Renal cortex interstitium (tissue), 15 donors: Measurements from ENCODE around the gene DLX6. TPM values are rescaled to one million over a fixed set of nuclear protein-coding genes. Genes with fewer than 3 reads are reported as not detected.

Source experiments
- DNase-seq, 11 donors: peaks; one replicate each; pipeline ENCODE4 v3.0.0-alpha.2; 2013; ENCODE audit warnings: low read depth in 9 of 11, low spot score in 4 of 11; ENCODE audit errors: extremely low read depth in 1 of 11
- long read RNA-seq, 16 experiments: transcript quantifications; one replicate each; lab custom pipeline, GENCODE V29; 2026
- polyA plus RNA-seq, 3 donors: library from polyadenylated mRNA; unstranded; fragments of 120-200 nt; gene quantifications; one replicate each; pipeline ENCODE4 v1.2.1, GENCODE V29; 2013; ENCODE audit not compliant: insufficient read length in 3 of 3

The DLX6 gene
- not detected for polyA plus RNA-seq
- long read RNA-seq, donor 1: 0 reads
- long read RNA-seq, donor 2: 0 reads
- long read RNA-seq, donor 3: 0 reads
- long read RNA-seq, donor 4: 0 reads
- long read RNA-seq, donor 5: 0 reads
- long read RNA-seq, donor 6: 0 reads
- long read RNA-seq, donor 7: 0 reads
- long read RNA-seq, donor 8: 0 reads
- long read RNA-seq, donor 9: 0 reads
- long read RNA-seq, donor 10: 0 reads
- long read RNA-seq, donor 11: 0 reads
- long read RNA-seq, donor 12: 0 reads
- long read RNA-seq, donor 13: 0 reads
- long read RNA-seq, donor 14: 0 reads
- long read RNA-seq, donor 15: 0 reads
- long read RNA-seq, donor 16: 0 reads

DNA sequence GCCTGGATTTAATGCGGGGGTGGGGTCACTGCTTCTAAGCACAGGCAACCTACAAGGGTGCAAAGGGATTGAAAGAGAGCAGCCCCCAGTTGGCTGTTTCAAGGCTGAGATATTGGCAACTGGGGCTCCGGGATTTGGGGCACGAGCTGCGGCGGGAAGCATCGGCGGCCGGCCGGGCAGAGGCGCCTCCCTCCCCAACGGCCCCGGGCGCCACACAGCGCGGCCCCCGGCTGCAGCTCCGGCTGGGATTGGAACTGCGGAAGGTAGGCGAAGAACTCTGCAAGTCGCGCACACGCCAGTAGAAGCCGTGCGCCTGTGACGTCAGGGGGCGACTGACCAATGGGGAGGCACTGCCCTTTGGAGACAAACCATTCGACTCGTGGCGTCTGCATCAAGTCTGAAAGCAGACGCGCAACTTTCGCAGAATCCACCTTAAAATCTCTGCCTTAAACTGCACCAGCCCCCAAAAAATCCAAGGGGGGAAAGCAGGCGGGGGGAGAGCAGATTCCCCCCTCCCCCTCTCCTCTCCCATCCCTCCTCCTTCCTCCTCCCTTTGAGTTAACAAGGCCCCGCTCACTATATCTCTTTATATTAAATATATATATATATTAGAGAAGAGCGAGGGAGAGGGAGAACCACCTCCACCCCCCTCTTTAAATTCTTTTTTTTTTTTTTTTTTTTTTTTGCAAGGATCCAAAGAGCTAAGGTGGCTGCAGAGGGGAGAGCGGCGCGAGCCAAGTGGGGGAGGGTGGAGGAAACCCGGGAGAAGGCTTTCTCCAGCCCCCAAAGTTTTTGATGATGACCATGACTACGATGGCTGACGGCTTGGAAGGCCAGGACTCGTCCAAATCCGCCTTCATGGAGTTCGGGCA is at the start of gene DLX6:
TSS of gene DLX6 (plus strand) at position 371 of the 872 bp plus-strand sequence. CDS start at position 796, 425 bp downstream.
- DNase-seq: no peak

DNA sequence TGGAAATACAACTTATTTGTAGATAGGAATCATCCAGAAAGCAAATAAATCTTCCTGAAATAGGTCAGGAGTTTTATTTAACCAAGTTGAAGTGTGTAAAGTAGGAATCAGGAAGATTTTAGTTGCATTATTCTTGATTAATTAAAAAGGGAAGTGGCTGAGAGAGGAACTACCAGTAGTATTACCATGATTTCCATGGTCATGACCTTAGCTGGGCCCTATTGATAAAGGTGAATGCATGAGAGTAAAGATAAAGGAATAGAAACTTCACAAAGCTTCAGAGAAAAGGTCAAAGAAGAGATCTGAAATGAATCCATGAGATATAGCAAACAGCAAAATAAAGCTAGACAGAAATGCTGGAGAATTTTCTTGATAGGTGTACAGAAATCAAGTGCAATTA is 46.2 kb upstream of the DLX6 start:
- DNase-seq: no peak

DNA sequence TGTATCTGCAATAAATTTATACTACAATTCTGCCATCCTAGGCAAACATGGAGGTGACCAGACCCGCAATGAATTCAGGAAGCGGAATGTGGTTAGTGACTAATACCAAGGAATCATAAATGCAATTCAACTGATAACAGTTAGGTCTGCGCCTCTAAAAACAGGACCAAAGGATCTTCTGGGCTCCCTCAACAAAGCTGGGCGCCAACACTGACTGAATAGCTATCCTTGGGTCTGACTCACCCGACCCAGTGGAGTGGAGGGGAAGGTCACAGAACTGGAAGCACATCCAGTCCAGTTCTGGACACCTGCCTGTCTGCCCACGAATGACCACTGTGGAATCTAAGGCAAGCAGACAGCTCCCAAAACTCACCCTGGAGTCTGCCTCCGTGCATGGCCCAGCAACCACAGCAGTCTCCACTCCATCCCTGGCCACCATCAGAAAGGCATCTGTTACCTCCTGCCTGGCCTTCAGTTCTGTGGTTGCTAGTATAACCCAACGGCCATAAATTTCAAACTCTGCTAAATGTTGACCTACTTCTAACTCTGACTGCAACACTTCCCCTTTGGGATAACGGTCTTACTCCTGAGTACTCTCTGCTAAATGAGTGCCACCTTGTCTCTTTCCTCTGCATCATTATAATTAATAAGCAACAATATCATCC is 43.0 kb upstream of the DLX6 start:
- DNase-seq: no peak

DNA sequence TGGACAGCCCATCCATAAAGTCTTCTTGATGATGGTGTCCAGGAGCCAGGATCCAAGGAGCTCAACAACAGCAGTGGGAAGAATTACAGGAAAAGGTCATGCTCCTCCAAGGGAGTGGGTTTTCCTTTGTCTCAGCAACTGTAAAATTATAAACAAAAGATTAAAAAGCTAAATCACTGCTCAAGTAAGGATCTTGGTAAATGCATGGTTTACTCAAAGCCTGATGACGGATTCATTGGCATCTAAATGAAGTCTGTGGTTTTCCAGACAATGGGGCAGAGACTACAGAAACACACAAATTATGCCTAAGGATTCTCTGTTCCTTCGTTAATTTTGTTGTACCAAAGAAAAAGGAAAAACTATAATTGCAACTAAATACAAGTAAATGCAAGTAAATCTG is 36.4 kb upstream of the DLX6 start:
- DNase-seq: no peak

DNA sequence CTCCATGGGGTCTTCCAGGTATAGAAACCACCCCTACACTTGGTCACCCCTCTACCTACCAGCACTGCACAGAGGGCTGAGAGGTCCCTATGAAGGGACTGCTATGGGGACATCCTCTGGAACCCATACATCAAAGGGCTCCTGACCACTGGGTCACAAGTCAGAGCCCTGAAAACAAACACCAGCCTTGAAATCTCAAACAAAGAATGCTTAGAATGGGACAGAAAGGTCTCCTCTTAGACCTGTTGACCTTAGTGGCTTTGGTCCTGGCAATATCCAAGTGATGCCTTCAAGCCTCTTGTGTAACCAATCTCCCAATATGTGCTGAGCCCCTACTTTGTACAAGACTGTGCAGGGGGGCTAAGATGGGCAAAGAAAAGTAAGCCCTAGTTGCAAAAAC is 34.6 kb upstream of the DLX6 start:
- no peak for DNase-seq

DNA sequence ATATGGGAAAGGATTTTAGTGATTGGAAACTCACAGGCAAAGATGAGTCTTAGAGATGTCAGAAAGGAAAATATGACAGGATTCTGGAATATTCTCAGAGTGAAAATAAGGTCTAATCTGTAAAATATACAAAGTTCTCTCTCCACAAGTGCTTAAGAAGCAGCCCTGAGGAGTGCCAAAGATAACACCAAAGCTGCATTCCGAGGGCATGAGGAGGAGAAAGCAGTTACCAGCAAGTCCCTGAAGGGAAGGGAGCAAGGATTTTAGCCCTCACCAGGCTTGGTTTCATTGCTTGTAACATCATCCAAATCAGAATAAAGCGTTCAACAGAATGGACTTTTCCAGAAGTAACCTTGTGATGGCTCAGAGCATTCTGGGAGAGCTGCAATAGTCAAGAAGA is 31.4 kb upstream of the DLX6 start:
- no peak for DNase-seq

DNA sequence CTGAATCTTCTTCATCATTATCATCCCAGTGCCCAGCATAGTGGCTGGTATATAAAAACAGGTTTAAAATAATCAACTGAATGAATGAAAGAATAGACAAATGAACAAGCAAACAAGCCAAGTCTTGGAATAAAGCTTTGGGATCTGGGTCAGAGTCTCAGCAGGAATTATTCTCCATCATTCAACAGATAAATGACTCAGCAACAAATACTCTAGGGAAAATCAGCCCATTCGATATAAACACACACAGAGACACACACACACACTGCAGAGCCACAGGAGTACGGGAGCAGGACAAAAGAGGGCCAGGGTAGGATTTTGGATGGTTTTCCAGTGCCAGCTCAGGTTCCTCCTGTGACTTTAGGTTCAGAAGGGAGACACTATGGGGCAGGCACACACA is 29.2 kb upstream of the DLX6 start:
- no peak for DNase-seq

DNA sequence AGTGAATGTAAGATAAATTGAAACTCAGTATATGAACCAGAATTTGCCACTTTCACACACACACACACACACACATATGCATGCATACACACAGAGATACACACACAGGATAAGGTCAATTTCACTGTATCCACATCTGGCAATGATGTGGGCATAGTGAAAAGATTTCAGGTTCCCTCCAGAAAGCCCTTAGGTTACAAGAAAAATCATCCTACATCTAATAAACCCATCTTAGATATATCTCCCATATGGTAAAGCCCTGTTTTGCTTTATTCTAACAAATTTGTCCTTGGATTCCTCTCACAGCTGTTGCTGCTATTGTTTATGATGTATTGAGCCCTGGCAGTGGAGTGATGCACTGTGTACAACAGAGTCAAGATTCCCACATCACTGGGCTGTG is 27.9 kb upstream of the DLX6 start:
- no peak for DNase-seq

DNA sequence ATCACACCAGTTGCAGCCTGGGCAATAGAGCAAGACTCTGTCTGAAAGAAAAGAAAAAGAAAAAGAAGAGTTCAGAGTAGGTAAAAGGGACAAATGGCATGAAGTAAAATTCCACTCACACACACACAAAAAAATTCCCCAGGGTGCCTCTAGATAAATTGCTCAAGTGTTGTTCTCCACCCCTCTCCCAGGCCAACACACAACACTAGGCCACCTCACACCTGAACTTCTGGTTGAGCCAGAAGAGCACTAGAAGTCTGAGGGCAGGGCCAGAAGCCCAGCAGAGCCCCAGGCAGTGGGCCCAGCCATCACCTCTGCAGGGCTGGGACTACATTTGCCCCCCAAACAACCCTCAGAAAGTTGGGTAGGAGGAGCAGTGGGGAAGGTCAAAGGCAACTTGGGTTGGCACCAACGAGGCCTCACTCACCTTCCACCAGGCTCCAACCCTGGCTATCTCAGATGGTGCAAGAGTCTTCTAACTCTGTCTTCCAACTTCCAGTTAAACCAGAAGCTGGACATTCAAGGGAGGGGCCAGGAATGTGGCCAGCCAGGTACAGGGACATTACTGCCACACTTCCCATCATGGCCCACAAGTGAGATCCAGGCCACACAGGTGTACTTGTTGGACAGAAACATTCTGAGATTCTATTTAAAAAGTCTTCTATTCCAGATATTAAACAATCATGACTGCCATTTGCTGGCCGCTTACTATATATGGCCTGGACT is 25.6 kb upstream of the DLX6 start:
- DNase-seq: no peak

DNA sequence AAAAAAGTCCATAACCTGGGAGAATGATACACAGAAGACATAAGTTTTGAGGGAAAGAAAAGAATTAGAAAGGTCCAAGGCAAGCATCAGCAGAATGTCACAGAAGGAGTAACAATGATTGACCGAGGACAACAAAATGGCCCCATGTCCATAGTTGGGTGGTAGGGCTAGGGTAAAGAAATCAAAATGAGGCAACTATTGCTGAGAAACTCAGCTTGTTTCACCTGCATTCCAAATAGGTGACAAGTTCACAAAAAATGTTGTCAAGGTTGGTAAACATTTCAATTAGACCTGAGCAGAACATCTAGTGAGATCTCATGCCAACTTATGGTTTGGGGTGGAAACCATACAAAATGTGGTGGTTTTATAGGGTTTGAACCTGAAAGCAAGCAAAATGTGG is 22.8 kb upstream of the DLX6 start:
- DNase-seq: no peak

DNA sequence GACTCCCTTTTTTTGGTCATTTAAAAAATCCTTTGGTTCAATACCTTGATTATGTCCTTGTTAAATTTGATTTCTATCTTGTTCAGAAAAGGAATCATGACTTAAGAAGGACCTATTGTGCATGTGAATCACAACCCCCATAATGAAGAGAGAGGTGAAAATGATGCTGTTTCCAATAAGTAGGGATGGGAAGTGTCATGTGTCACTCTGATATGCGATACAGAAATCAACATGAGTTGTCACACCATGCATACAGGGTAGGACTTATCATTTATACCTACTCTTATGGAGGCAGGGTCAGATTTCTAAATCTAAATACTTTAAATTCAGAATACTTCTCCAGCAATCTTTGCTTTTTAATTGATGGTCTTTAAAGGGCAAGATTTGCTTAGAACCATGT is 19.4 kb upstream of the DLX6 start:
- no peak for DNase-seq

DNA sequence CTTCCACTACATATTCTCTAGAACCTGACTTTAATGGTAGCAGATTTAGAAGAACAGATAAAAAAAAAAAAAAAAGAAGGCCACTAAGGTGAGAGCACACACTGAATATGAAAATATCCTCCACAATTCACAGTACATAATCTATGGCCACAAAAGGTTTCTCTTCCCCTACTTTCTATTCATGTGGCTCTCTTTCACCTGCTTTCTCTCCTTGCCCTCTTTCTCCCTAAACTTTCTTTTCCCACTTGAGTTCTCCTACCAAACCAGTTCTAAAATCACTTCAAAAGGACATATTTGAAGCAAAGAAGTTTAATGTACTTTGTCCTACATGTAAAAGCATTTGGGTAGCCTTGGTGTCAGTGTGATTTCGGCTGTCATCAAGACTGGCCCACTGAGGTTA is 18.5 kb upstream of the DLX6 start:
- DNase-seq: no peak

DNA sequence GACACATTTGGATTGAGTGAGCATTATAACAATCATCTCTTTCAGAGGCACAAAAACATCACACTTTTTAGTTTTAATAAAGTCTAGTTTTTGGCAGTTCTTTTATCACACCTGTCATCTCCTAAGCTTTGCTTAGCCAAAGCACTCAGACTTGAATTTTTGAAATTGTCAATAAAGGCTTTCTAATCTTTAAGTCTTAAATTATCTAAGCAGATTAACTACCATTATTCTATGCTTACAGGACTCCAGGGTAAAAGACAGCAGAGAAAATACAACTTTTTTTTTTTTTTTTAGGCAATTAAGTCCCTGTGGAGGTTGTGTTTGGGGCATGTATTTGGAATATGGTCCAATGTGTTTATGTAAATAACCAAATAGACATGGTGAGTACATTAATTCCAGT is 17.6 kb upstream of the DLX6 start:
- no peak for DNase-seq

DNA sequence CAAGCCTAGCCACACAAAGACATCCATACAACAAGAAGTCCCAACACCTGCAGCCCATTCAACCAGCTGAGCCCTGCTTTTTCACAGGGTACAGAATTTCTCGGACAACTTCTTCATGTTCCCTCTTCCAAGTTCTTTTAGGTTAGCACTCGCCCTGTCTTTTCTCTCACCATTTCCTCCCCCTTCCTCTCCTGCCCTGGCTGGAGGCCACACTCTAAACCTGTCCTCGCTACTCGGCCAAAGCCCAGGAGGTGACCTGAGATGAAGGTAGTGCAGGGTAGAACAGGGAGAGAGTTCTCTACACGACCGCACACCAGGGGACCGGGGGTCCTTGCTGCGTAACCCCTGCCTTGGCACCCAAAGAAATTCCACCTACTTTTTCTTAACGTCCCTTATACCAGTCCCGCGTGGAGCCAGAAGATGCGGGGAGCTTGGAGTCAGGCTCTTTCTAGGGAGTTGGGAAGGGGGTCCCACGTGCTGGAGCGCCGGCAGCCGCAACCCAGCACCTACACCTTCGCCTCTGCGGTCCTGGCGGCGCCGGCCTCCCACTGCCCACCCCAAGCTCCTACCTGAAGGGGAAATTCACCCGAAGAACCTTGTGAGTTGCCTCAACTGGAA is 16.0 kb upstream of the DLX6 start:
- DNase-seq: no peak

DNA sequence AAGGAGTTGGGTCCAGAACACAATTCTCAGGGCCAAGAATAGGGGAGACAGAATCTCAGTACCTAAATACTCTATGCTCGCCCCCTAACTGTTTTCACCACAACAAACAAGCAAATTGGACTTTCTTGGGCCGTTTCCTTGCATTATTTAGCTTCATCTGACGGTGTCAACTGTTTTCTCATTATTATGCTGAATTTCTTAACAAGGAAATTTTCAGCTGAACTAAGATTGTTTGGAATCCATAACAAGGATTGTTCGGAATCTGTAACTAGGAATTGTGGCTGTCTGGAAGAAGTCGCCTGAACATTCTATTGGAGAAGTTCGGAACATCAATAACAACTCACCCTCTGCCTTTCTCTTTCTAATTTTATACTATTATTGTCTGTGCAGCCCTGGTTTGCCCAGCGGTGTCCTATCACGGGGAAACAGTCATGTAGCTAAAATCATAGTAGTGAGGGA is 15.5 kb upstream of the DLX6 start:
- no peak for DNase-seq

DNA sequence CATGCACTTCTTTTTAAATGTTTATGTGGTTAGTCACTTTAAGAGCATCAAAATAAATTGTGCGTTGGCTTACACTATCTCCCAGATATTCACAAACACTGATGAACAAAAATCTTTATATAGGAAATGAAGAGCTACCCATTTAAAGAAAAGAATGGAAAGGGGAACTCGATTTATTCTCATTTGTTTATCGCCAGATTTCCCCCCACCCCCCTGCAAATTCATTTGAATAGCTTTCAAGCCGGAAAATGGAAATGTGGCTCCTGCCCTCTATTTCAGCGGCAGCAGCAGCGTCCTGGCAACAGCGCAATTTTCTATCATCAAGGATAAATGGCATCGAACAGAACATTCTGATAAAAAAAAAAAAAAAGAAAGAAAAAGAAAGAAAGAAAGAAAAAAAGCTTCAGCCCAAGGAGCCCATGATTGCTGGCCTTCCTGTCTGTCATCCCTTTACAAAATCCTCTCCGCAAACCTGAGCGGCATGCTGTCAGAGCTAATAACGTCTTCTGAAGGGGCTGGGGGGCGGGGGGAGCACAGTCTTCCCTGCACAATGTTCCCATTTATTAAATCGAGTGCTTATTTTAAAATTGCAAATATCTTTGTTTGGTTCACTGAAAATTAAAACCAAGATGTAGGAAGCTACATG is 13.7 kb upstream of the DLX6 start:
- DNase-seq: no peak

DNA sequence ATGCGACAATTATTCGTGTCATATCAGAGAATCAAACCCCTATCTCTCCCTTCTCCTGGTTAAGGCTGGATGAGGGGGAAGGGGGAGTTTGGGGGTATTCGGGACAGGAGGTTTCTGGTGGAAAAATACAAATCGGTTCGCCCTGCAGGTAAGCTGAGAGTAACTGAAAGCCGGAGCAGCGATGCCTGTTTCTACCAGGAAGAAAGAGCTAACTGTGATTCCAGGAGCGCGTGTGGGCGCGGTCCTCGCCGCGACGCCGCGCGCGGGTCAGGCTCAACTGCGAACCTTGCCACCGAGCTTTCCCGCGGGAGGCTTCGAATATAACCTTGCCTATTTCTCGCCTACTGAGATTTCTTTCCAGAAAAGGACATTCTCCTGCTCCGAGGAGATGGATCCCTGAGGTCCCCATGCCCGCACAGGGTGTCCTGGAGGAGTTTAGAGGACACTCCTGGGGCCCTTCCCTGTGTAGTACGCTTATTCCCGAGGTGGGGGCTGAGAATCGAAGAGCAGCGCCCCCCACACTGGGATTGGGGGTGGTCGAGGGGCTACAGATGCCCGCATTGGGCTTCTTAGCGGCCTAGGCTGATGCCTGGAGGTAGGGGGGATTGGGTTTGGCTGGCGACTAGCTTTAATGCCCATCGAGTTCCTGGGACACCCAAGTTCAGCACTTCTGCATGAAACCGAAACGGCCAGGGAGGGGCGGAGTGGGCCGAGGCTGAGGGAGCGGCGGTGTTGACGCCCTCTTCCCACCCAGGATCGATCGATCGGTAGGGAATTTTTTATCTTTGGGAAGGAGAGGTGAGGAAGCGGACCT is 13.0 kb upstream of the DLX6 start:
- no peak for DNase-seq
